ENCODE measurements around the gene DPYD.

GRCh38 chr1:97693601-97694000 lies 227.2 kb downstream of the DPYD start:
- no peak for TF ChIP-seq L3MBTL2 (conservative IDR thresholded peaks at IDR 0.05)
- no peak for TF ChIP-seq BHLHE40 (IDR thresholded peaks at IDR 0.05; ENCODE audit: borderline replicate concordance)
- TF ChIP-seq TARDBP (IDR thresholded peaks at IDR 0.05): no peak
- no peak for TF ChIP-seq FOXM1 (IDR thresholded peaks at IDR 0.05; ENCODE audit: borderline replicate concordance)
- no peak for TF ChIP-seq SP1 (IDR thresholded peaks at IDR 0.05)
- no peak for TF ChIP-seq ELF4 (IDR thresholded peaks at IDR 0.05)
- no peak for TF ChIP-seq ZNF384 (IDR thresholded peaks at IDR 0.05)
- TF ChIP-seq SUZ12 (IDR thresholded peaks at IDR 0.05): no peak
- no peak for TF ChIP-seq ARNT (IDR thresholded peaks at IDR 0.05)
- no peak for TF ChIP-seq FOXK2 (IDR thresholded peaks at IDR 0.05)
- TF ChIP-seq FOXA1 (IDR thresholded peaks at IDR 0.05): no peak
- no peak for TF ChIP-seq LEF1 (IDR thresholded peaks at IDR 0.05; ENCODE audit: borderline replicate concordance)
- TF ChIP-seq NFRKB (IDR thresholded peaks at IDR 0.05): no peak

All from HEK293T (cell line).